Panc1 (cell line): ENCODE results near the gene SUPT3H.

ENCODE experiments used
- CTCF ChIP-seq: fragments of 450-650 bp; IDR thresholded peaks from 2 replicates; pipeline ENCODE4 v1.5.1; 2017; ENCODE audit warnings: mild to moderate bottlenecking
- POLR2AphosphoS5 ChIP-seq: IDR thresholded peaks from 2 replicates; pipeline ENCODE4 v1.6.1; 2012; ENCODE audit warnings: mild to moderate bottlenecking, low read depth, low read length, moderate library complexity
- TCF7L2 ChIP-seq: IDR thresholded peaks from 2 replicates; pipeline ENCODE4 v1.6.1; 2011; ENCODE audit warnings: mild to moderate bottlenecking, low read depth, low read length, inconsistent platforms

GRCh38 chr6:45038226-45038625, 339.5 kb downstream of the SUPT3H start:
- TF ChIP-seq TCF7L2 = no peak
- TF ChIP-seq CTCF = no peak
- TF ChIP-seq POLR2AphosphoS5 = no peak
